Measurements from ENCODE around the gene DYNC2H1. TPM values are rescaled to one million over a fixed set of nuclear protein-coding genes. Genes with fewer than 3 reads are reported as not detected.

Gene DYNC2H1
- total RNA-seq, result 2.0 and 2.6 TPM in 2 replicates

GRCh38 chr11:103108933-103109817, at the start of gene DYNC2H1:
Gene DYNC2H1 (plus strand): TSS chr11:103109426. CDS start chr11:103109575, 149 bp downstream.
- DNase-seq (ENCODE audit: low read depth in 2 of 2), result peak; percentile 84 to 93

GRCh38 chr11:103061656-103062055, 47.6 kb upstream of the DYNC2H1 start:
- DNase-seq (ENCODE audit: low read depth in 2 of 2), result no peak

- DNase-seq (ENCODE audit: low read depth in 2 of 2), result no peak
These were observed 42.1 kb upstream of the DYNC2H1 start for GRCh38 chr11:103067118-103067517.

GRCh38 chr11:103069367-103069766, 39.9 kb upstream of the DYNC2H1 start:
- DNase-seq (ENCODE audit: low read depth in 2 of 2), result no peak

DNA sequence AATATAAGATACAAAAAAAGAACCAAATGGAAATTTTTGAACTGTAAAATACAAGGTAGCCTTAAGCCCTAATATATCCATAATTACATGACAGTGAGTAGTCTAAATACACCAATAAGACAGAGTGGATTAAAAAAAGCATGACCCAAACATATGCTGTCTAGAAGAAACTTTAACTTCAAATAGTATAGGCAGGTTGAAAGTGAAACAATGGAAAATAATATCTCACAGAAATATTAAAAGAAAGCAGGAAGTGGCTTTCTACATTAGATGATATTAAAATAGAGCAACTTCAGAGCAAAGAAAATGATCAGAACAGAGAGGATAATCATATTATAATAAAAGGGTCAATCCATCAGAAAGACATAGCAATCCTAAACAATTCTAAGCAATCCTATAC, 39.1 kb upstream of the DYNC2H1 start:
- peak; percentile 12 to 14 for DNase-seq (ENCODE audit: low read depth in 2 of 2)

DNA sequence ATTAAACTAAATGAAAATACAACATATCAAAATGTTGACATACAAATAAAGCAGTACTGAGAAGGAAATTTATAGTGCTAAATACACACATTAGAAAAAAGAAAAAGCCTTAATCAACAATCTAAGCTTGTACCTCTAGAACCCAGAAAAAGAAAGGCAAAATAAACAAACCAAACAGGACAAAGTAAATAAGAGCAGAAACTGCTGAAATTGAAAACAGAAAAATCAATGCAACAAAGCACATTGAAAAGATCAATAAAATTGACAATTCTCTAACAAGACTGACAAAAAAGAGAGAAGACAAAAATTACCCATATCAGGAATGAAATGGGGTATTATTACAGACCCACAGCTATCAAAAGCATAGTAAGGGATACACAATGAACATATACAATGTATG, 38.2 kb upstream of the DYNC2H1 start:
- no peak for DNase-seq (ENCODE audit: low read depth in 2 of 2)

- DNase-seq (ENCODE audit: low read depth in 2 of 2), result no peak
These were observed 32.9 kb upstream of the DYNC2H1 start for GRCh38 chr11:103076361-103076760.

GRCh38 chr11:103077554-103077953, 31.7 kb upstream of the DYNC2H1 start:
- no peak for DNase-seq (ENCODE audit: low read depth in 2 of 2)

DNA sequence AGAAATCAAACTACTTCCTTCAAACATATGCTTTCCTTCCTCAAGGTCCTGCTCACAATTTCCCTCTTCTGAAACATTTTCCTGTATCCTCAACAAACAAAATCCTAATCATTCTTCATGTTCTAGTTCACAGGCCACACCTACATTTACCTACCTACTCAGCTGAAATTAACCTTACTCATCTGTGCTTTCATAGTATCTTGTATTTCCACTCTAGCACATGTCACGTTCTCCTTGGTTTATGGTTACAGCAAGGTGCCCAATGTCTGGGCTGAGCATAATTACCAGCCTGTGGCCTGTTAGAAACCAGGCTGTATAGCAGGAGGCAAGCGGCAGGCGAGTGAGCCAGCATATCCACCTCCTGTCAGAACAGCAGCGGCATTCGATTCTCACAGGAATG, 30.5 kb upstream of the DYNC2H1 start:
- no peak for DNase-seq (ENCODE audit: low read depth in 2 of 2)

GRCh38 chr11:103079833-103080232, 29.4 kb upstream of the DYNC2H1 start:
- DNase-seq (ENCODE audit: low read depth in 2 of 2), result no peak

GRCh38 chr11:103085758-103086365, 23.4 kb upstream of the DYNC2H1 start:
- peak; percentile 22 to 30 for DNase-seq (ENCODE audit: low read depth in 2 of 2)

GRCh38 chr11:103086461-103086860, 22.8 kb upstream of the DYNC2H1 start:
- no peak for DNase-seq (ENCODE audit: low read depth in 2 of 2)

DNA sequence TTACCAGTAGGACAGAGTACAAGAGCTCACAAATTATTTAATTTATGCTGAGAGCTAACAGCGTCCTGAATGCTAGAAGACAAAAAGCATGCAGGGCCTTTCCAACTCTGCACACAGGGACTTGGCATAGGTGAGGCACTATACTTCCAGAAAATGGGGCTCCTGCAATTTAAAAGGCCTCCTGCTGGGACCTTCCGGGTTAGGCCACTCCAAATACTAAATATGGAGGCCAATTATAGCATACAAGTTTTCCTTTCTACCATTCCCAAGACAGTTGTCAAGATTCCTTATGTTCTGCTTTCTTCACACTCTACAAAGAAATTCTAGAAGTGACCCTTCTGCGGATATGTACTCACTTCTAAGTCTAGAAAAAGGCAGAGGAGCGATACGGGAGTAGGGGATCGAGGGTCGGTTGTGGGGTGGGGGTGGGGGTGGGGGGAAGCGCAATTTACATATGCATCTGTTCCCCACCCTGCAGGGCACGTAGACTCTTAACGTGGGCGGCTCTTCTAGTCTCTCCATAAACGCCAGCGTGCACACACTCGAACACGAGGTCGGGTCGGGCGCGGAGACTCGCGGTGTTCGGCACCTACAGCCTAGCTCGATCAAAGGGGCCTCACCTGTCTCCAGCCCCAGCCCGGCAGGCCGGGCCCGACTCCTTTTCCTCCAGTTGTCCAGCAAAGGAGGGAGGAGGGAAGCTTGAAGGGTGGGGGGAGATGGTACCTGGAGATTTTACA, 18.0 kb upstream of the DYNC2H1 start:
- DNase-seq (ENCODE audit: low read depth in 2 of 2), result peak; percentile 50 to 56

DNA sequence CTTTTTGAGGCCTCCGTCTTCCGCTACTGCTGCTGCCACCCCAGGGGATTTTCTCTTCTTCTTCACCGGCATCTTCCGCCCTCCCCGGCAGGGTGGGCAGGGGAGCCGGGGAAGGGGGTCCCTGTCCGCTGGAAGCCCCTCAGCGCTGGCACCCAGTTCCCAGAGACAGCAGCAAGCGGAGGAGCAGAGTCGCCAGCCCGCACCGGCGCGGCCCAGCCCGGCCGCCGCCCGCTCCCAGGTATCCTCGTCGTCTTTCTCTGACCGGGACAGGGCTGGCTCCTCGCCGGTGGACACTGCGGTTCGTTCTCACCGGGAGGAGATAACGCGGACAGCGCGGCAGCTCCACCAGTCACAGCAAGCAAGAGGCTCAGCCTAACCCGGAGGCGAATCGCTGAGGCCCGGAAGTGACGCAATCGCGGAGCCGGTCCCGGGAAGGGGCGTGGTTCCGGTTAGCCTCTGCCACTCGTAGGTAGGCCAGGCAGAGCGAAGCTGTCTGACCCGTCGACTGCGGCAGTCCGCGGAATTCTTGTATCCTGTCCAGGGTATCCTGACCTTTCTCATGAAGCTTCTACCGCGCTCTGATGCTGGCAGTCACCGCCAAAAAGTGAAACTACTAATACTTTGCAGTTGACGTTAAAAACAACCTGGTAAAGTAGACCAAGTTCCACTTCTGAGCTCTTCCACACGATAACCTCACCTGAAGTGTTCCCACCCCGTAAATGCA, 17.3 kb upstream of the DYNC2H1 start, which contains the start of gene DCUN1D5:
Gene DCUN1D5, minus strand, starts transcription at position 360 of the 724 bp plus-strand sequence. Its CDS starts 288 bp downstream, at position 72.
- DNase-seq (ENCODE audit: low read depth in 2 of 2), result peak; percentile 96

DNA sequence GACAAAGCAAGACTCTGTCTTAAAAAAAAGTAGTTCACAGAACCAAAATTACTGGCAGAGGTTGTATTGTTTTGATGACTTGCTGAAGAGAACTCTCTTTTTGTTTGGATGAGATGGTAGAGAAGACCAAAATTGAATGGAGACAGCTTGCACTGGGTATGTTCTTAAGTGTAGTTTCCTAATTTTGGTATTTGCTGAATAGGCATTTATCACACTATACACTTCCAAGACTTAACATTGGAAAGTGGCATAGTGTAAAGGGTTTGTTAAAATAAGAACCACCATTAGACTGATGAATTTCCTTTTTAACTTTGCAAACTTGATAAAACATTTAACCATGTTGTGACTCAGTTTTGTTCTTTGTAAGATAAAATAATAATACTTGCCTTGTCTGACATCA, 11.9 kb upstream of the DYNC2H1 start:
- DNase-seq (ENCODE audit: low read depth in 2 of 2), result no peak

- no peak for DNase-seq (ENCODE audit: low read depth in 2 of 2)
These were observed 677 bp downstream of the DYNC2H1 start for GRCh38 chr11:103109818-103110388.

GRCh38 chr11:103110391-103110790, 1.2 kb downstream of the DYNC2H1 start:
- DNase-seq (ENCODE audit: low read depth in 2 of 2), result peak; percentile 25 to 33

DNA sequence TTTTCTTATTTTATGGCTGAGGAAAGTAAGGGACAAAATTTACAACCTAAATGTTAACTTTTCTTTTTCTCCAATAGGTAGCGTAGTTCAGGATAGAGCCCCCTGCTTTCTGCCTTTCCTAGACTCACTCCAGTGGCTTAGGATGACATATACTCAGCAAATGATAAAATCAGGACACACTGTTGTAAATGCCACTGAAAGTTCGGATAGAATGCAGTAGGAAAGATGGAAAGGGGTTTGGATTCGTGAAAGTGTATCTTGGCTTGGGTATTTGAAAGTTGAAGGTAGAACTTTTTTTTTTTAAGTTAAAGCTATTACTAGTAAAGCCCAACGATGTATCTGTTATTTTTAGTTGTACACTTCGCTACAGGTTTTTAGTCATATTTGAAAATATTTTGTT, 2.2 kb downstream of the DYNC2H1 start:
- DNase-seq (ENCODE audit: low read depth in 2 of 2), result no peak

DNA sequence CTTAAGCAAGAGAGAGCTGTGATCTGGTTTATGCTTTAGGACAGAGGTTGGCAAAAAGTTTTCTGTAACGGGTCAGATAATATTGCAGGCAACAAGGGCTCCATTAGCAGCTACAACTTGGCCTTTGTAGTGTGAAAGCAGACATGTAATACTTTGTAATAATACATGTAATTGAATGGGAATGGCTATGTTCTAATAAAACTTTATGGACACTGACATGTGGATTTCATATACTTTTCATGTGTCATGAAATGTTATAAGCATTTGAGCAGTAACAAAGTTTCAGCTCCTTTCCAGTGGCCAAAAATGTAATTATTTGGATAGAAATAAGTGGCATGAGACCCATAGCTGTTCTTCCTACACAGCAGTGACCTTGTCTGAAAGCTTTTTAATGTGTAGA, 3.1 kb downstream of the DYNC2H1 start:
- no peak for DNase-seq (ENCODE audit: low read depth in 2 of 2)

DNA sequence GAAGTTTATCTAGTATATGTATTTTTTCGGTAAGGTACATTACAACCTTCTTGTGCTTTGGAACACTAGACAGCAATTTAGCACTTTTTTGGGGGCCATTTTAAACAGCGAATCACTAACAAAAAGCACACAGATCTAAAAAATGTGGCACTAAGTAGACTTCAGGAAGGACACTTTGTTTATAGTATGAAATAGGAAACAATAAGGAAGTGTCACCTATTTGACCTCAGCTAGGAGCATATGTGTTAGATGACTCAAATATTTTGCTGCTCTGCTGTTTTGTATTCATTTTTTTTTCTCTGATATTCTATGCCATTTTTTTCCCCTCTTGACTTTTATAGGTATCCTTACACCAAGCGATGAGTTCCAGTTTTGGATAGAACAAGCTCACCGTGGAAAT, 5.6 kb downstream of the DYNC2H1 start:
- DNase-seq (ENCODE audit: low read depth in 2 of 2), result peak; percentile 50 to 57

DNA sequence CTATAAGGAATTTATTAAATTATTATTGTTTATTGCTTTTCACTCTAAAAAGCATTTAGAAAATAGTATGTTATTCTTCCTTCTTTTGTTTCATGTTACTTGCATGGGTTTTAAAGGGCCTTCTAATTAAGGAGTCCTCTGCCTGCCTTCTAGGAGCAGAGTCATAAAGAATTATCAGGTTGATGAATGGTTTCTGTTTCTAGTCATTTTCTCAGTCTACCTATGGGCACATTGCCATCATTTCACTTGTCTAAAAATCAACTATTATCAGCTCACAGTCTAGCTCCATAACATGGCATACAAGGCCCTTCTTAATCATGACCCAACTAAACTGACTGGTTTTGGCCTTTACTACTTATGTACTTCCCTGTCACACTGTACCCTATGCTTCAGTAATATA, 16.2 kb downstream of the DYNC2H1 start:
- no peak for DNase-seq (ENCODE audit: low read depth in 2 of 2)
